ENCODE results near the gene LIX1L.

LIX1L gene

GRCh38 chr1:145983206-145983675 lies 25.4 kb upstream of the LIX1L start:
- no peak for TF ChIP-seq CTCF (IDR thresholded peaks at IDR 0.05)

GRCh38 chr1:145982010-145982723 lies 24.4 kb upstream of the LIX1L start:
- TF ChIP-seq CTCF (IDR thresholded peaks at IDR 0.05): no peak

- no peak for TF ChIP-seq CTCF (IDR thresholded peaks at IDR 0.05)
These were observed 22.7 kb upstream of the LIX1L start for GRCh38 chr1:145980457-145980994.

GRCh38 chr1:145979746-145980456 lies 22.1 kb upstream of the LIX1L start:
- no peak for TF ChIP-seq CTCF (IDR thresholded peaks at IDR 0.05)

- TF ChIP-seq CTCF (IDR thresholded peaks at IDR 0.05): no peak
These were observed 21.3 kb upstream of the LIX1L start for GRCh38 chr1:145978854-145979745.

GRCh38 chr1:145978471-145978853 lies 20.6 kb upstream of the LIX1L start:
- TF ChIP-seq CTCF (IDR thresholded peaks at IDR 0.05): no peak
